Measurements from ENCODE around the gene SLC43A1. TPM values are rescaled to one million over a fixed set of nuclear protein-coding genes. Genes with fewer than 3 reads are reported as not detected.

The SLC43A1 gene
- total and polyA plus RNA-seq, 2 experiments from 2014 or later: 19.6 to 49.7 TPM

GRCh38 chr11:57464539-57465181, 50.8 kb downstream of the SLC43A1 start:
- Histone ChIP-seq H4K20me1 (replicated peaks; ENCODE audit: insufficient read depth) (no peaks in the 10 kb centered on the region; the same call in 1 of the 2 replicates), H3K4me3 (0 out of 2 replicates have a peak overlapping the region, but pooled peaks have one; percentile 93), H3K79me2 (replicated peaks; ENCODE audit: insufficient read depth) (peaks cover 17% of the 10 kb centered on the region), H3F3A (replicated peaks; ENCODE audit: low read depth) (0 out of 2 replicates have a peak, but pooled peaks cover 13% of the 10 kb centered on the region), H3K4me2 (peak overlapping the region; percentile 100), H3K36me3 (ENCODE audit: insufficient read depth) (no peaks in the 10 kb centered on the region; the same call in 1 of the 2 replicates), H2AFZ (no peak overlapping the region), H3K4me1 (ENCODE audit: insufficient read depth) (peaks cover 50% of the 10 kb centered on the region), H3K27me3 (ENCODE audit: insufficient read depth) (peaks cover 18% of the 10 kb centered on the region), H3K27ac (ENCODE audit: low read depth) (no peak overlapping the region), H3K9me2 (ENCODE audit: insufficient read depth) (no peaks in the 10 kb centered on the region)
- DNase-seq (ENCODE audit: low spot score): peak; percentile 52
- peak overlapping the region; percentile 50; the same call in 1 of the 3 replicates for H3K4me3 Mint-ChIP-seq
- H3K4me1 Mint-ChIP-seq: peaks cover 58% of the 10 kb centered on the region
- H3K27me3 Mint-ChIP-seq (ENCODE audit: insufficient read depth, low read depth, poor library complexity): peaks cover 33% of the 10 kb centered on the region
- peaks cover 25% of the 10 kb centered on the region for H3K36me3 Mint-ChIP-seq (ENCODE audit: low read depth)
- H3K27ac Mint-ChIP-seq: no peak overlapping the region
- ATAC-seq: no peak
- TF ChIP-seq POLR2AphosphoS5 (IDR thresholded peaks at IDR 0.05; ENCODE audit: low read depth) (no peak), CTCF (conservative IDR thresholded peaks at IDR 0.05; ENCODE audit: low read depth in 2 of 2) (0 out of 4 replicates have a peak, but pooled peaks of 1 of the 2 experiments have one; percentile 1)
- no peaks in the 10 kb centered on the region; the same call in 1 of the 3 replicates for H3K9me3 Mint-ChIP-seq

GRCh38 chr11:57463671-57464538, 51.6 kb downstream of the SLC43A1 start:
- Mint-ChIP-seq H3K9me3 (no peaks in the 10 kb centered on the region; the same call in 1 of the 3 replicates), H3K27me3 (ENCODE audit: insufficient read depth, low read depth, poor library complexity) (peaks cover 38% of the 10 kb centered on the region), H3K4me3 (peak overlapping the region; percentile 85), H3K4me1 (peaks cover 61% of the 10 kb centered on the region), H3K27ac (0 out of 2 replicates have a peak overlapping the region, but pooled peaks have one; percentile 24), H3K36me3 (ENCODE audit: low read depth) (peaks cover 17% of the 10 kb centered on the region)
- no peaks in the 10 kb centered on the region; the same call in 1 of the 2 replicates for H3K36me3 ChIP-seq (ENCODE audit: insufficient read depth)
- H3K4me1 ChIP-seq (ENCODE audit: insufficient read depth): peaks cover 51% of the 10 kb centered on the region
- H3K9me2 ChIP-seq (ENCODE audit: insufficient read depth): no peaks in the 10 kb centered on the region
- 0 out of 2 replicates have a peak, but pooled peaks cover 14% of the 10 kb centered on the region for H3F3A ChIP-seq (replicated peaks; ENCODE audit: low read depth)
- no peak overlapping the region for H2AFZ ChIP-seq
- no peak overlapping the region for H3K27ac ChIP-seq (ENCODE audit: low read depth)
- H3K79me2 ChIP-seq (replicated peaks; ENCODE audit: insufficient read depth): peaks cover 17% of the 10 kb centered on the region
- no peaks in the 10 kb centered on the region; the same call in 1 of the 2 replicates for H4K20me1 ChIP-seq (replicated peaks; ENCODE audit: insufficient read depth)
- peak overlapping the region; percentile 93; the same call in 1 of the 2 replicates for H3K4me3 ChIP-seq
- peak overlapping the region; percentile 100 for H3K4me2 ChIP-seq
- peak; percentile 6 for ATAC-seq
- no peak for DNase-seq (ENCODE audit: low spot score)
- H3K27me3 ChIP-seq (ENCODE audit: insufficient read depth): peaks cover 25% of the 10 kb centered on the region
- no peak for TF ChIP-seq CREB1 (CRISPR knock-in tag; IDR thresholded peaks at IDR 0.05; ENCODE audit: low read depth)
- TF ChIP-seq STAT1 (IDR thresholded peaks at IDR 0.05; ENCODE audit: unreplicated experiment): no peak
- no peak for TF ChIP-seq ETS1 (IDR thresholded peaks at IDR 0.05)
- no peak for TF ChIP-seq REST (IDR thresholded peaks at IDR 0.05; ENCODE audit: unreplicated experiment)
- TF ChIP-seq NANOG (IDR thresholded peaks at IDR 0.05; ENCODE audit: borderline replicate concordance): no peak
- no peak for TF ChIP-seq ZNF114 (CRISPR knock-in tag; IDR thresholded peaks at IDR 0.05)
- TF ChIP-seq EZH2phosphoT487 (IDR thresholded peaks at IDR 0.05; ENCODE audit: unreplicated experiment): no peak
- TF ChIP-seq CTCF (conservative IDR thresholded peaks at IDR 0.05; ENCODE audit: low read depth in 2 of 2): no peak
